A549 treated with AZD2906 at 1 μM for 4 hours (cell line): Measurements from ENCODE around the gene NFILZ. TPM values are rescaled to one million over a fixed set of nuclear protein-coding genes. Genes with fewer than 3 reads are reported as not detected.

Source experiments
- total RNA-seq: library from RNA; stranded (reverse); fragments of 200-300 nt; extraction: Qiagen RNA extraction; gene quantifications from 5 replicates; pipeline ENCODE4 v1.2.3, GENCODE V29; 2022

Gene NFILZ
- not detected in 5 replicates for total RNA-seq

GRCh38 chr19:8629996-8630683 is at the start of gene NFILZ:
NFILZ (plus strand) TSS chr19:8630633; CDS start chr19:8676766, 46,133 bp downstream.

GRCh38 chr19:8610041-8610935 is 20.1 kb upstream of the NFILZ start, which contains the start of gene ADAMTS10:
ADAMTS10 (minus strand) TSS chr19:8610715; CDS start chr19:8605710, 5,005 bp downstream.

Other genes starting within 250 kb of the NFILZ start
- 100 to 115 TPM (median 101 TPM) in 5 replicates for gene RAB11B, start 240.3 kb upstream of the NFILZ start, total RNA-seq
- 15.9 to 20.8 TPM (median 20.4 TPM) in 5 replicates for gene MARCHF2, start 217.3 kb upstream of the NFILZ start, total RNA-seq
- gene HNRNPM, start 185.7 kb upstream of the NFILZ start, total RNA-seq: 229 to 306 TPM (median 241 TPM) in 5 replicates
- gene PRAM1, start 128.0 kb upstream of the NFILZ start, total RNA-seq: 0.08 to 0.25 TPM (median 0.14 TPM) in 5 replicates
- 18.1 to 19.9 TPM (median 19.3 TPM) in 5 replicates for gene ZNF414, start 116.5 kb upstream of the NFILZ start, total RNA-seq
- 0.22 to 0.37 TPM (median 0.29 TPM) in 5 replicates for gene MYO1F, start 53.2 kb upstream of the NFILZ start, total RNA-seq
- gene ADAMTS10, start 19.9 kb upstream of the NFILZ start, total RNA-seq: 11.0 to 13.5 TPM (median 11.4 TPM) in 5 replicates
- gene ACTL9, start 68.2 kb downstream of the NFILZ start, total RNA-seq: not detected in 5 replicates
- not detected in 5 replicates for gene OR2Z1, start 91.0 kb downstream of the NFILZ start, total RNA-seq
- 6.2 to 7.2 TPM (median 7.1 TPM) in 5 replicates for gene ZNF558, start 201.7 kb downstream of the NFILZ start, total RNA-seq
- not detected in 5 replicates for gene MBD3L1, start 201.7 kb downstream of the NFILZ start, total RNA-seq